ENCODE results near the gene NDUFV2.

The NDUFV2 gene

DNA sequence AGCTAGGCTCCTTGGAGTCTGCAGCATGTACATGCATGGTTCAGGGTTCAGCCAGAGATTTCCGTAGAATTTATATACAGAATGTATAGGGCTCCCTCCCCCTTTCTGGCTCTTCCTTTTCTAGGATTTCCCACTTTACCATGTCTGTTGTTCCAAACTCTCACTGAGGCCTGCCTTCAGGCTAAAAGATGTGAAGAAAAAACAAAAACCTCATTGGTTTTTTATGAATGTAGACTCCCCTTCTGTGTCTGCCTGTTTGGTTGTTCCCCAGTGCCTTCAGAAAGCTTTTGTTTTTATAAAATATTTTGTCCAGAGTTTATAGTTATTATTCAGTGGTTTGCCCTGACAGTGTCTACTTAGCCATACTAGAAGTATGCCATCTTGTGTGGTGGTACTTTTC, 3.6 kb downstream of the NDUFV2 start:
- no peak for DNase-seq (ENCODE audit: low spot score)
- TF ChIP-seq CTCF (IDR thresholded peaks at IDR 0.05; ENCODE audit: extremely low read depth, missing control alignments), result no peak

DNA sequence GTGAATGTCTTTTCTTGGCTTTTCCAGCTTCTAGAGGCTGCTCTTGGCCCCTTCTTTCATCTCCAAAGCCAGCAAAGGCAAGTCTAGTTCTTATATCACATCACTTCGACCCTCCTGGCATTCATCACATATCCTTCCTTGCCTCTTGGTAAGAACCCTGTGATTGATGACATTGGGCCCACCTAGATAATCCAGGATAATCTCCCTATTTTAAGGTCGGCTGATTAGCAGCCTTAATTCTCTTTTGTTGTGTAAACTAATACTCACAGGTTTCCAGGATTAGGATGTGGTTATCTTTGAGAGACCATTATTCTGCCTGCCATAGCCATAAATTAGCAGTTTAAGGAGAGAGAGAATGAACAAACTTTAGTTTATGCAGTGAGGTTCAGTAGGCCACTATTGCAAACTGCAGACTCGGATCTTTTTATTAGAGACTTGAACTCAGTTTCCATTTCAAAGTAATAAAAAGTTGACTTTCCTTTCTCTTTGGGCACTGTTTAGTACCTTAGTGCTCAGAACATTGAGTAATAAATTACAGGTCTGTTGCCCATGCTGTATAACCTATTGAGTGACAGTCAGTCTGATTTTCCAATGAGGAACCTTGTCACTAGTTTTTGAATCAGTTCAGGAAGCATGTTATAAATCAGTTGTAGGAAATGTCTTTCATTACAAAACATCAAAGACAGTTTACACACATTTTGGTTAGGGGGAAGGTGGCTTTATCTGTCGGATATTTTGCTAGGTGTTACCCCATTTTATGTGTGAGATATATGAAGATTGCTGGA, 4.5 kb downstream of the NDUFV2 start:
- no peak for TF ChIP-seq CTCF (IDR thresholded peaks at IDR 0.05; ENCODE audit: extremely low read depth, missing control alignments)
- DNase-seq (ENCODE audit: low spot score), result no peak

DNA sequence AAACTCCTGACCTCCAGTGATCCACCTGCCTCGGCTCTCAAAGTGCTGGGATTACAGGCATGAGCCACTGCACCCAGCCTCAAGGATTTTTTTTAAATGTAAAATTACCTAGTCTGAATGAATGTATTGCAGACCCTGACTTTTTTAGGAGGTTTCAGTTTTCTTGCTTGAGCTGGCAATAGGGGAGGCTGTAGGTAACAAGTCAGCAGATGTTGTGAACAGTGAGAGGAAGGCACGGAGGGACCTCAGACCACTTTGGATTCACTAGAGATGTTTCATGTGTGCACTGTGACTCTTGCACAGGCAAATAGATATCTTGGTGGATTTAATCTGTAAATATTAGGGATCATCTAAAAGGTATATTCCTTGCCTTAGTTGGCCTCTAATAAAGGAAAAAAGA, 6.4 kb downstream of the NDUFV2 start:
- TF ChIP-seq CTCF (IDR thresholded peaks at IDR 0.05; ENCODE audit: extremely low read depth, missing control alignments), result no peak
- no peak for DNase-seq (ENCODE audit: low spot score)

GRCh38 chr18:9109523-9109922, 7.0 kb downstream of the NDUFV2 start:
- no peak for TF ChIP-seq CTCF (IDR thresholded peaks at IDR 0.05; ENCODE audit: extremely low read depth, missing control alignments)
- no peak for DNase-seq (ENCODE audit: low spot score)

- TF ChIP-seq CTCF (IDR thresholded peaks at IDR 0.05; ENCODE audit: extremely low read depth, missing control alignments), result no peak
- DNase-seq (ENCODE audit: low spot score), result no peak
Observed at GRCh38 chr18:9113468-9114149, 11.1 kb downstream of the NDUFV2 start.

DNA sequence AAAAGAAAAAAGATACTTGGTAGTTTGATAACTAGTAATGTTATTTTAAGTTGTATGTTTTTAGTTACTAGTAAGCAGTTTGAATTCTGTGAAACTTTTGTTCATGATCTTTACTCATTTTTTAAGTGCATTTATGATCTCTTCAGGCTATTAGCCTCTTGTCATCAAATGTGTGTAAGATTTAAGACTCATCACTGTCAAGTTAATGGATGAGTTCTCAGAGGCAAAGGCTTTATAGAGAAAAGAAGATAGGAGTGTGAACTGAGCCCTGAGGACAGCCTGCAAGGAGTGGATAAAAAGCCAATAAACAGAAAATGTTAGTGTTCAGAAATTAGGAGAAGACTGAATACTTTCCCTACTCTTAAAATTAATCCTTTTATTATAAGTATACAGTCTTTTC, 13.5 kb downstream of the NDUFV2 start:
- TF ChIP-seq CTCF (IDR thresholded peaks at IDR 0.05; ENCODE audit: extremely low read depth, missing control alignments), result no peak

More for the DNA sequence above, 13.5 kb downstream of the NDUFV2 start:
- no peak for DNase-seq (ENCODE audit: low spot score)

All from GM20000 (cell line).